OCI-LY7 (cell line): ENCODE data around the gene FBN2. TPM values are rescaled to one million over a fixed set of nuclear protein-coding genes. Genes with fewer than 3 reads are reported as not detected.

Experiments used
- BruUV-seq: library from RNA; stranded (reverse); fragments of 400-500 nt; replicated peaks from 2 replicates; lab custom pipeline; 2021; lab: Mats Ljungman, UMichigan
- CTCF ChIA-PET: fragments of 300-600 bp; sonication (Branson Sonifier 250); formaldehyde crosslinking; loops from one replicate; lab custom pipeline; 2022; ENCODE audit warnings: antibody characterized with exemption; ENCODE audit not compliant: unreplicated experiment; lab: Charles Lee
- POLR2A ChIA-PET: fragments of 300-600 bp; sonication (Branson Sonifier 250); formaldehyde crosslinking; loops from one replicate; lab custom pipeline; 2022; ENCODE audit warnings: antibody characterized with exemption; lab: Charles Lee
- DNase-seq: peaks from one replicate; pipeline ENCODE4 v3.0.0-alpha.2; 2015; ENCODE audit warnings: low spot score
- H2AFZ ChIP-seq: fragments of 200-600 bp; sonication (generic), shearing (Covaris generic); 2 replicates; pipeline ENCODE4 v1.6.1; 2014; ENCODE audit warnings: mild to moderate bottlenecking, antibody characterized with exemption, low read length, moderate library complexity
- H3K27ac ChIP-seq: fragments of 200-600 bp; sonication (generic); 2 replicates; pipeline ENCODE4 v1.5.1; 2014; ENCODE audit warnings: mixed run types, low read depth, mild to moderate bottlenecking, moderate library complexity, low read length, inconsistent platforms; ENCODE audit not compliant: poor library complexity, severe bottlenecking
- H3K36me3 ChIP-seq: fragments of 200-600 bp; sonication (generic); 2 replicates; pipeline ENCODE4 v1.6.1; 2014; ENCODE audit warnings: mild to moderate bottlenecking, antibody characterized with exemption, low read length, moderate library complexity, mixed read lengths; ENCODE audit not compliant: insufficient read depth
- H3K4me1 ChIP-seq: fragments of 200-600 bp; sonication (generic); 2 replicates; pipeline ENCODE4 v1.5.1; 2014; ENCODE audit warnings: mild to moderate bottlenecking, low read length; ENCODE audit not compliant: insufficient read depth, poor library complexity, severe bottlenecking
- H3K4me2 ChIP-seq: fragments of 200-600 bp; sonication (generic); 2 replicates; pipeline ENCODE4 v1.6.1; 2014; ENCODE audit warnings: mild to moderate bottlenecking, low read length
- H3K4me3 ChIP-seq: fragments of 200-600 bp; sonication (generic); 2 replicates; pipeline ENCODE4 v1.5.1; 2014; ENCODE audit warnings: mild to moderate bottlenecking, low read depth, low read length; ENCODE audit not compliant: poor library complexity, severe bottlenecking
- H3K79me2 ChIP-seq: fragments of 200-600 bp; sonication (generic); 2 replicates; pipeline ENCODE4 v1.6.1; 2016; ENCODE audit warnings: low read depth, mild to moderate bottlenecking, low read length, moderate library complexity, mixed read lengths; ENCODE audit not compliant: insufficient read depth
- H3K9me2 ChIP-seq: fragments of 200-600 bp; sonication (generic); 2 replicates; pipeline ENCODE4 v1.6.1; 2016; ENCODE audit warnings: mild to moderate bottlenecking, low read length, mixed read lengths; ENCODE audit not compliant: insufficient read depth
- H3K9me3 ChIP-seq: fragments of 200-600 bp; sonication (generic); 2 replicates; pipeline ENCODE4 v1.6.1; 2014; ENCODE audit warnings: mild to moderate bottlenecking, mixed run types, low read length, mixed read lengths
- H4K20me1 ChIP-seq: fragments of 200-600 bp; sonication (generic); 2 replicates; pipeline ENCODE4 v1.6.1; 2014; ENCODE audit warnings: mild to moderate bottlenecking, antibody characterized with exemption, low read length, moderate library complexity, mixed read lengths; ENCODE audit not compliant: insufficient read depth
- CTCF ChIP-seq: fragments of 200-600 bp; sonication (generic); conservative IDR thresholded peaks from 2 replicates; pipeline ENCODE4 v1.5.1; 2014; ENCODE audit warnings: mild to moderate bottlenecking, antibody characterized with exemption, low read length, moderate library complexity, mixed read lengths
- EZH2phosphoT487 ChIP-seq: fragments of 200-600 bp; sonication (generic); IDR thresholded peaks from 2 replicates; pipeline ENCODE4 v1.6.1; 2018; ENCODE audit warnings: low read depth, borderline replicate concordance, mild to moderate bottlenecking, mixed run types, antibody characterized with exemption, low read length, moderate library complexity, mixed read lengths
- intact Hi-C: fragments of 100-400 bp; cut with micrococcal nuclease; formaldehyde crosslinking; loops from one replicate; pipeline ENCODE4 v1.10.0; 2022; ENCODE audit not compliant: unreplicated experiment
- total RNA-seq, 2 experiments: library from RNA; depleted of rRNA in 1 of 2; stranded (reverse); fragments of >200 nt in 1 of 2; shearing (Covaris generic) in 1 of 2; gene quantifications; 2 replicates each; pipeline ENCODE4 v1.2.3, GENCODE V29; 2014 to 2022

Gene FBN2
- total RNA-seq, 2 experiments from 2014 or later: not detected

DNA sequence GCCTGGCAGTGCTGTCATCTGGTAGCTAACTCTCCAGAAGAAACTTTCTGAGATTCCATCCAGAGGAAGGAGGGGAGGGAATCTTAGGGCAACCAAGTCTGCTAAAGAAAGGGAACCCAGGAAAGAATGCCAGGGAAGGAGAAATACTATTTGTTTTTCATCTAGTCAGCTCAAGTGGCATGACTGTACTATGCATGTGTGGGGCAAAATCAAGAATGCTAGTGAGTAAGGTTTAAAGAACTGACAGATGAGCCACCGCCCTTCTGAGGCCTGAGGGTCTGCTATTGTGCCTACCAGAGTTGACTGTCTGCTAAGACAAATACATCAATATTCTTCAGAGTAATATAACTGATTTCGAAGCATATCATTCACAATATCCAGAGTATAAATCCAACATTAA is 250.3 kb downstream of the FBN2 start:
- Histone ChIP-seq H4K20me1 (no peaks in the 10 kb centered on the region), H3K4me2 (no peak overlapping the region), H2AFZ (no peak overlapping the region), H3K4me1 (no peaks in the 10 kb centered on the region), H3K27ac (no peak overlapping the region), H3K4me3 (no peak overlapping the region), H3K79me2 (no peaks in the 10 kb centered on the region), H3K9me2 (no peaks in the 10 kb centered on the region), H3K9me3 (no peaks in the 10 kb centered on the region), H3K36me3 (no peaks in the 10 kb centered on the region)
- no TSS peak for BruUV-seq
- intact Hi-C loops: no loop called here
- POLR2A ChIA-PET: interaction anchor here (0.6 kb wide), 1 partner anchor 1355 kb away, joined by 4 read pairs; no protein-coding TSS in a partner anchor
- CTCF ChIA-PET: no interaction called here
- no peak for TF ChIP-seq CTCF
- TF ChIP-seq EZH2phosphoT487: no peak
- DNase-seq: no peak

DNA sequence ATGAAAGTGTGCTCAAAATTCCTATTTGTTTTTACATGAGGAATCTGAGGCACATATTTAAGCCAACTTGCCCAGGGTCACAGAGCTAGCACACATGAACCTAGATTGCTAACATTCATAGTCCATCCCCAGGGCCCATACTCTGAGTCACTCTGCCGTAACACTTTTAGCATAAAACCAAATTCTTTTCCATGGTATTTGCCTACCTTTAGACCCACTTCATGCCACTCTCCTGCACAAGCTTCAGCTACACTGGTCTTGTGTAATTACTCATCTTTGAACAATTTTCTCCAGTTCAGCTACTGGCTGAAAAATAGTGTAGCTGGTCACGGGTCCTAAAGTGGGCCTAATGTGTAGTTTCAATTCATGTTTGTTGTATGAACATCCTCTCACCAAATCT is 253.8 kb downstream of the FBN2 start:
- H3K27ac ChIP-seq: no peak overlapping the region
- H3K4me1 ChIP-seq: no peaks in the 10 kb centered on the region
- no peaks in the 10 kb centered on the region for H4K20me1 ChIP-seq
- DNase-seq: no peak
- TF ChIP-seq CTCF (no peak), EZH2phosphoT487 (no peak)
- H2AFZ ChIP-seq: no peak overlapping the region
- H3K9me2 ChIP-seq: no peaks in the 10 kb centered on the region
- POLR2A ChIA-PET: no interaction called here
- H3K4me3 ChIP-seq: no peak overlapping the region
- H3K9me3 ChIP-seq: no peaks in the 10 kb centered on the region
- CTCF ChIA-PET: no interaction called here
- no TSS peak for BruUV-seq
- H3K4me2 ChIP-seq: no peak overlapping the region
- H3K36me3 ChIP-seq: no peaks in the 10 kb centered on the region
- intact Hi-C loops: no loop called here
- H3K79me2 ChIP-seq: no peaks in the 10 kb centered on the region

GRCh38 chr5:128279345-128279744 is 258.7 kb downstream of the FBN2 start:
- intact Hi-C loops: no loop called here
- H3K27ac ChIP-seq: no peak overlapping the region
- TF ChIP-seq EZH2phosphoT487 (no peak), CTCF (no peak)
- no peaks in the 10 kb centered on the region for H3K9me3 ChIP-seq
- H3K4me1 ChIP-seq: no peaks in the 10 kb centered on the region
- no peaks in the 10 kb centered on the region for H3K9me2 ChIP-seq
- DNase-seq: no peak
- H3K36me3 ChIP-seq: no peaks in the 10 kb centered on the region
- no TSS peak for BruUV-seq
- H2AFZ ChIP-seq: no peak overlapping the region
- H4K20me1 ChIP-seq: no peaks in the 10 kb centered on the region
- no peaks in the 10 kb centered on the region for H3K79me2 ChIP-seq
- ChIA-PET CTCF (no interaction called here), POLR2A (no interaction called here)
- H3K4me3 ChIP-seq: no peak overlapping the region
- no peak overlapping the region for H3K4me2 ChIP-seq
